ENCODE results near the gene CD59.

GRCh38 chr11:33656768-33657167, 79.5 kb downstream of the CD59 start:
- TF ChIP-seq, protein P1, sequence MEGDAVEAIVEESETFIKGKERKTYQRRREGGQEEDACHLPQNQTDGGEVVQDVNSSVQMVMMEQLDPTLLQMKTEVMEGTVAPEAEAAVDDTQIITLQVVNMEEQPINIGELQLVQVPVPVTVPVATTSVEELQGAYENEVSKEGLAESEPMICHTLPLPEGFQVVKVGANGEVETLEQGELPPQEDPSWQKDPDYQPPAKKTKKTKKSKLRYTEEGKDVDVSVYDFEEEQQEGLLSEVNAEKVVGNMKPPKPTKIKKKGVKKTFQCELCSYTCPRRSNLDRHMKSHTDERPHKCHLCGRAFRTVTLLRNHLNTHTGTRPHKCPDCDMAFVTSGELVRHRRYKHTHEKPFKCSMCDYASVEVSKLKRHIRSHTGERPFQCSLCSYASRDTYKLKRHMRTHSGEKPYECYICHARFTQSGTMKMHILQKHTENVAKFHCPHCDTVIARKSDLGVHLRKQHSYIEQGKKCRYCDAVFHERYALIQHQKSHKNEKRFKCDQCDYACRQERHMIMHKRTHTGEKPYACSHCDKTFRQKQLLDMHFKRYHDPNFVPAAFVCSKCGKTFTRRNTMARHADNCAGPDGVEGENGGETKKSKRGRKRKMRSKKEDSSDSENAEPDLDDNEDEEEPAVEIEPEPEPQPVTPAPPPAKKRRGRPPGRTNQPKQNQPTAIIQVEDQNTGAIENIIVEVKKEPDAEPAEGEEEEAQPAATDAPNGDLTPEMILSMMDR (IDR thresholded peaks at IDR 0.05) = no peak
- TF ChIP-seq POLR2A (IDR thresholded peaks at IDR 0.05) = no peak
